HepG2 (cell line): ENCODE measurements around the gene ZNF507. TPM values are rescaled to one million over a fixed set of nuclear protein-coding genes. Genes with fewer than 3 reads are reported as not detected.

Source experiments
- GPN1 ChIP-seq: sonication (generic); formaldehyde crosslinking; IDR thresholded peaks from 2 replicates; pipeline ENCODE4 v1.5.1; 2020; ENCODE audit warnings: missing genetic modification reagents, borderline replicate concordance
- KLF16 ChIP-seq, 2 experiments: sonication (generic) in 1 of 2; formaldehyde crosslinking in 1 of 2; IDR thresholded peaks; 2 replicates each; pipeline versions ENCODE4 v1.6.1 to v1.8.0; 2016 to 2023; ENCODE audit warnings: missing genetic modification reagents in 2 of 2, missing compliant biosample characterization in 1 of 2
- NR2F2 ChIP-seq: IDR thresholded peaks from 2 replicates; pipeline ENCODE4 v1.6.1; 2012; ENCODE audit warnings: low read depth, inconsistent platforms, borderline replicate concordance
- NR3C1 ChIP-seq: sonication (generic); formaldehyde crosslinking; IDR thresholded peaks from 2 replicates; pipeline ENCODE4 v1.4.0; 2020; ENCODE audit warnings: missing genetic modification reagents
- PRPF4 ChIP-seq: fragments of 200-400 bp; formaldehyde crosslinking; IDR thresholded peaks from 2 replicates; pipeline ENCODE4 v1.6.1; 2016; ENCODE audit warnings: low read length, low read depth; ENCODE audit not compliant: poor library complexity, severe bottlenecking
- RELA ChIP-seq: sonication (generic); formaldehyde crosslinking; IDR thresholded peaks from 2 replicates; pipeline ENCODE4 v1.4.0; 2020; ENCODE audit warnings: missing genetic modification reagents
- RXRA ChIP-seq: sonication (generic); formaldehyde crosslinking; IDR thresholded peaks from 2 replicates; pipeline ENCODE4 v1.5.1; 2020; ENCODE audit warnings: missing genetic modification reagents
- STAG1 ChIP-seq: sonication (generic); formaldehyde crosslinking; IDR thresholded peaks from 2 replicates; pipeline ENCODE4 v1.4.0; 2020; ENCODE audit warnings: missing genetic modification reagents
- THAP11 ChIP-seq: IDR thresholded peaks from 2 replicates; pipeline ENCODE4 v1.6.1; 2016; ENCODE audit warnings: missing biosample characterization, missing genetic modification reagents
- ZNF589 ChIP-seq: sonication (generic); formaldehyde crosslinking; conservative IDR thresholded peaks from 2 replicates; pipeline ENCODE4 v1.8.0; 2022; ENCODE audit warnings: mild to moderate bottlenecking, moderate library complexity, missing genetic modification reagents
- ZNF598 ChIP-seq: sonication (generic); formaldehyde crosslinking; IDR thresholded peaks from 2 replicates; pipeline ENCODE4 v1.5.1; 2020; ENCODE audit warnings: mild to moderate bottlenecking, missing genetic modification reagents, borderline replicate concordance
- ZNF749 ChIP-seq: sonication (generic); formaldehyde crosslinking; IDR thresholded peaks from 2 replicates; pipeline ENCODE4 v1.8.0; 2022; ENCODE audit warnings: mild to moderate bottlenecking, missing genetic modification reagents, moderate library complexity, borderline replicate concordance
- ZNF761 ChIP-seq: sonication (generic); formaldehyde crosslinking; conservative IDR thresholded peaks from 2 replicates; pipeline ENCODE4 v1.4.0; 2020; ENCODE audit warnings: mild to moderate bottlenecking, missing genetic modification reagents
- polyA plus RNA-seq, 8 experiments: library from polyadenylated mRNA; depleted of rRNA in 3 of 8; stranded (reverse) in 7 of 8; unstranded in 1 of 8; fragments of >200 nt; fragmentation: Illumina TruSeq in 4 of 8; extraction: Trizol in 4 of 8; gene quantifications; 2 replicates each; pipeline versions ENCODE4 v1.2.1 to v1.2.3, GENCODE V29; 2011 to 2016; ENCODE audit warnings: low read depth in 4 of 8, missing spikeins in 1 of 8, mixed read lengths in 1 of 8; ENCODE audit not compliant: insufficient read depth in 1 of 8
- total RNA-seq, 5 experiments: library from RNA; depleted of rRNA; stranded (reverse); fragments of >200 nt; fragmentation: Illumina TruSeq; extraction: Trizol; gene quantifications; 2 replicates each; pipeline ENCODE4 v1.2.3, GENCODE V29; 2016; ENCODE audit warnings: low read depth in 1 of 5
- TF ChIP-seq, protein P1 (sequence below): sonication (generic); formaldehyde crosslinking; IDR thresholded peaks from 2 replicates; pipeline ENCODE4 v1.5.0; 2020; ENCODE audit warnings: missing genetic modification reagents
- TF ChIP-seq, protein P2 (sequence below): sonication (generic); formaldehyde crosslinking; IDR thresholded peaks from 2 replicates; pipeline ENCODE4 v1.4.0; 2020; ENCODE audit warnings: mild to moderate bottlenecking, missing genetic modification reagents
- TF ChIP-seq, protein P3 (sequence below): sonication (generic); formaldehyde crosslinking; IDR thresholded peaks from one replicate; pipeline ENCODE4 v1.5.1; 2020; ENCODE audit warnings: mild to moderate bottlenecking, missing genetic modification reagents; ENCODE audit errors: not compliant biosample characterization

ZNF507 gene
- total and polyA plus RNA-seq, 2 of the 13 experiments (the other 11 are each of a cell fraction or from before 2014, with no cell fraction given) = 7.3 to 10.9 TPM

DNA sequence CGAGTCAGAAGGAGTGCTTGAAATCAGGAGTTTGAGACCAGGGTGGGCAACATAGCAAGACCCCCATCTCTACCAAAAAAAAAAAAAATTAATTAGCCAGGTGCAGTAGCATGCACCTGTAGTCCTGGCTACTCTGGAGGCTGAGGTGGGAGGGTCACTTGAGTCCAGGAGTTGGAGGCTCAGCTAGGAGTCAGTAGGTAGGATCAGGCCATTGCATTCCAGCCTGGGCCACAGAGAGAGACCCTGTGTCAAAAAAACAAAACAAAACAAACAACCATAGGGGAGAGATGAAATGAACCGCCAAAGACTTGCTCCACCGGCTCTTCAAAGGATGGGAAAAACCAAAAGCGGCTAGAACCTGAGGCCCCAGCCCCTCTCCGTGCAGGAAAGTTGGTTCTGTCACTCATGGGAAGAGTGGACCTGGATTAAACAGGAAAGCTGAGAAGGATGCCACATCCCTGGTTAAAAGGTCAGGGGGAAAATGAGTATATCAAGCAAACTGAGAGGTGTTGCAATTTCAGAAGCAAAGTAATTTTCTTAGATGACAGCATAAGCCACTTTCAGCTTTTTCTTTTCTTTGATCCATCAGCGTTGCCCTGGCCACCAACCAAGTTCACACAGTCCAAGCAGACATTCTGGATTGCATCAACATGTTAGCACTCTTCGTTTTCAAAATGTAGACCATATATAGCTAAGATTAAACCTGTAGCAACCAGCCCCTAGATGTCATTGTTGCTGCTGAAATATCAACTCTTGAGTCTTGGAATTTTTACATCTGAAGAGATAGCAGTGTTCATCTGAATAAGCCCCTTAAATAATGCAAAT lies 8.9 kb upstream of the ZNF507 start (continued):
- peak; percentile 19; the same call in 1 of the 2 replicates for TF ChIP-seq RXRA (CRISPR knock-in tag)
- 0 out of 2 replicates have a peak, but pooled peaks have one; percentile 17 for TF ChIP-seq NR2F2
- no peak for TF ChIP-seq ZNF761 (CRISPR knock-in tag)
- TF ChIP-seq STAG1 (CRISPR knock-in tag) = peak; percentile 38; the same call in 1 of the 2 replicates
- no peak for TF ChIP-seq RELA (CRISPR knock-in tag)
- no peak for TF ChIP-seq ZNF749 (CRISPR knock-in tag)
- no peak for TF ChIP-seq ZNF598 (CRISPR knock-in tag)
- no peak for TF ChIP-seq THAP11 (CRISPR knock-in tag)
- peak in 1 of 2 experiments; percentile 40; a peak in 1 of 4 replicates for TF ChIP-seq KLF16 (CRISPR knock-in tag; IDR thresholded peaks at IDR 0.05)
- TF ChIP-seq GPN1 = no peak
- no peak for TF ChIP-seq PRPF4
- TF ChIP-seq, protein P1, sequence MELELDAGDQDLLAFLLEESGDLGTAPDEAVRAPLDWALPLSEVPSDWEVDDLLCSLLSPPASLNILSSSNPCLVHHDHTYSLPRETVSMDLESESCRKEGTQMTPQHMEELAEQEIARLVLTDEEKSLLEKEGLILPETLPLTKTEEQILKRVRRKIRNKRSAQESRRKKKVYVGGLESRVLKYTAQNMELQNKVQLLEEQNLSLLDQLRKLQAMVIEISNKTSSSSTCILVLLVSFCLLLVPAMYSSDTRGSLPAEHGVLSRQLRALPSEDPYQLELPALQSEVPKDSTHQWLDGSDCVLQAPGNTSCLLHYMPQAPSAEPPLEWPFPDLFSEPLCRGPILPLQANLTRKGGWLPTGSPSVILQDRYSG (CRISPR knock-in tag) = no peak
- TF ChIP-seq NR3C1 (CRISPR knock-in tag) = no peak
- TF ChIP-seq, protein P2, sequence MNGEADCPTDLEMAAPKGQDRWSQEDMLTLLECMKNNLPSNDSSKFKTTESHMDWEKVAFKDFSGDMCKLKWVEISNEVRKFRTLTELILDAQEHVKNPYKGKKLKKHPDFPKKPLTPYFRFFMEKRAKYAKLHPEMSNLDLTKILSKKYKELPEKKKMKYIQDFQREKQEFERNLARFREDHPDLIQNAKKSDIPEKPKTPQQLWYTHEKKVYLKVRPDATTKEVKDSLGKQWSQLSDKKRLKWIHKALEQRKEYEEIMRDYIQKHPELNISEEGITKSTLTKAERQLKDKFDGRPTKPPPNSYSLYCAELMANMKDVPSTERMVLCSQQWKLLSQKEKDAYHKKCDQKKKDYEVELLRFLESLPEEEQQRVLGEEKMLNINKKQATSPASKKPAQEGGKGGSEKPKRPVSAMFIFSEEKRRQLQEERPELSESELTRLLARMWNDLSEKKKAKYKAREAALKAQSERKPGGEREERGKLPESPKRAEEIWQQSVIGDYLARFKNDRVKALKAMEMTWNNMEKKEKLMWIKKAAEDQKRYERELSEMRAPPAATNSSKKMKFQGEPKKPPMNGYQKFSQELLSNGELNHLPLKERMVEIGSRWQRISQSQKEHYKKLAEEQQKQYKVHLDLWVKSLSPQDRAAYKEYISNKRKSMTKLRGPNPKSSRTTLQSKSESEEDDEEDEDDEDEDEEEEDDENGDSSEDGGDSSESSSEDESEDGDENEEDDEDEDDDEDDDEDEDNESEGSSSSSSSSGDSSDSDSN (CRISPR knock-in tag) = no peak
- TF ChIP-seq, protein P3, sequence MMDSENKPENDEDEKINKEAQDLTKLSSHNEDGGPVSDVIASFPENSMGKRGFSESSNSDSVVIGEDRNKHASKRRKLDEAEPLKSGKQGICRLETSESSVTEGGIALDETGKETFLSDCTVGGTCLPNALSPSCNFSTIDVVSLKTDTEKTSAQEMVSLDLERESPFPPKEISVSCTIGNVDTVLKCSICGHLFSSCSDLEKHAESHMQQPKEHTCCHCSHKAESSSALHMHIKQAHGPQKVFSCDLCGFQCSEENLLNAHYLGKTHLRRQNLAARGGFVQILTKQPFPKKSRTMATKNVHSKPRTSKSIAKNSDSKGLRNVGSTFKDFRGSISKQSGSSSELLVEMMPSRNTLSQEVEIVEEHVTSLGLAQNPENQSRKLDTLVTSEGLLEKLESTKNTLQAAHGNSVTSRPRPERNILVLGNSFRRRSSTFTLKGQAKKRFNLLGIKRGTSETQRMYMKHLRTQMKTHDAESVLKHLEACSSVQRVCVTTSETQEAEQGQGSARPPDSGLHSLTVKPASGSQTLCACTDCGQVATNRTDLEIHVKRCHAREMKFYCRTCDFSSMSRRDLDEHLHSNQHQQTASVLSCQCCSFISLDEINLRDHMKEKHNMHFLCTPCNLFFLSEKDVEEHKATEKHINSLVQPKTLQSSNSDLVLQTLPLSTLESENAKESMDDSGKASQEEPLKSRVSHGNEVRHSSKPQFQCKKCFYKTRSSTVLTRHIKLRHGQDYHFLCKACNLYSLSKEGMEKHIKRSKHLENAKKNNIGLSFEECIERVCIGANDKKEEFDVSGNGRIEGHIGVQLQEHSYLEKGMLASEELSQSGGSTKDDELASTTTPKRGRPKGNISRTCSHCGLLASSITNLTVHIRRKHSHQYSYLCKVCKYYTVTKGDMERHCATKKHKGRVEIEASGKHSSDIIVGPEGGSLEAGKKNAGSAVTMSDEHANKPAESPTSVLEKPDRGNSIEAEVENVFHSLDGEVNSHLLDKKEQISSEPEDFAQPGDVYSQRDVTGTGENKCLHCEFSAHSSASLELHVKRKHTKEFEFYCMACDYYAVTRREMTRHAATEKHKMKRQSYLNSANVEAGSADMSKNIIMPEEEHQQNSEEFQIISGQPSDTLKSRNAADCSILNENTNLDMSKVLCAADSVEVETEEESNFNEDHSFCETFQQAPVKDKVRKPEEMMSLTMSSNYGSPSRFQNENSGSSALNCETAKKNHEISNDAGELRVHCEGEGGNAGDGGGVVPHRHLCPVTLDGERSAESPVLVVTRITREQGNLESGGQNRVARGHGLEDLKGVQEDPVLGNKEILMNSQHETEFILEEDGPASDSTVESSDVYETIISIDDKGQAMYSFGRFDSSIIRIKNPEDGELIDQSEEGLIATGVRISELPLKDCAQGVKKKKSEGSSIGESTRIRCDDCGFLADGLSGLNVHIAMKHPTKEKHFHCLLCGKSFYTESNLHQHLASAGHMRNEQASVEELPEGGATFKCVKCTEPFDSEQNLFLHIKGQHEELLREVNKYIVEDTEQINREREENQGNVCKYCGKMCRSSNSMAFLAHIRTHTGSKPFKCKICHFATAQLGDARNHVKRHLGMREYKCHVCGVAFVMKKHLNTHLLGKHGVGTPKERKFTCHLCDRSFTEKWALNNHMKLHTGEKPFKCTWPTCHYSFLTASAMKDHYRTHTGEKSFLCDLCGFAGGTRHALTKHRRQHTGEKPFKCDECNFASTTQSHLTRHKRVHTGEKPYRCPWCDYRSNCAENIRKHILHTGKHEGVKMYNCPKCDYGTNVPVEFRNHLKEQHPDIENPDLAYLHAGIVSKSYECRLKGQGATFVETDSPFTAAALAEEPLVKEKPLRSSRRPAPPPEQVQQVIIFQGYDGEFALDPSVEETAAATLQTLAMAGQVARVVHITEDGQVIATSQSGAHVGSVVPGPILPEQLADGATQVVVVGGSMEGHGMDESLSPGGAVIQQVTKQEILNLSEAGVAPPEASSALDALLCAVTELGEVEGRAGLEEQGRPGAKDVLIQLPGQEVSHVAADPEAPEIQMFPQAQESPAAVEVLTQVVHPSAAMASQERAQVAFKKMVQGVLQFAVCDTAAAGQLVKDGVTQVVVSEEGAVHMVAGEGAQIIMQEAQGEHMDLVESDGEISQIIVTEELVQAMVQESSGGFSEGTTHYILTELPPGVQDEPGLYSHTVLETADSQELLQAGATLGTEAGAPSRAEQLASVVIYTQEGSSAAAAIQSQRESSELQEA (CRISPR knock-in tag) = no peak
- TF ChIP-seq ZNF589 (CRISPR knock-in tag) = no peak
